GM12801 (cell line): ENCODE results near the gene TBL1X.

Source experiments
- CTCF ChIP-seq: IDR thresholded peaks from one replicate; pipeline ENCODE4 v1.5.1; 2011; ENCODE audit warnings: control low read depth; ENCODE audit not compliant: insufficient read length; ENCODE audit errors: extremely low read depth

Gene TBL1X

DNA sequence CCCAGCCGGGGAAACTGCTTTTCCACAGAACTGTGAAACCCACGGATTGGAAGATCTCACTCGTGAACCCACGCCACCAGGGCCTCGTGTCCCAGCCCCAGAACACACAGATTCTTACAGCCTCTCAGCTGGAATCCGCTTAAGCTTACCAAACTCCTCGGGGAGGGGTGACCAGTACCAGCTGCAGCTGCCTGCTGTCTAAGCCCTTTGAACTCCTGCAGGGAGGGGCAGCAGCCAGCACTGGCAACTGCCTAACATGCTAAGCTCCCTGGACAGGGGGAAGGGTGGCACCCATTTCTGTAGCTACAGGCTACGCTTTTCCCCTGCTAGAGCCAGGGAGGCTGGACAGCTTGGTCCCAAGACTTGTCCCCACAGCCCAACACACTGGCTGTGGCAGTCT lies 38.4 kb downstream of the TBL1X start:
- no peak for TF ChIP-seq CTCF

DNA sequence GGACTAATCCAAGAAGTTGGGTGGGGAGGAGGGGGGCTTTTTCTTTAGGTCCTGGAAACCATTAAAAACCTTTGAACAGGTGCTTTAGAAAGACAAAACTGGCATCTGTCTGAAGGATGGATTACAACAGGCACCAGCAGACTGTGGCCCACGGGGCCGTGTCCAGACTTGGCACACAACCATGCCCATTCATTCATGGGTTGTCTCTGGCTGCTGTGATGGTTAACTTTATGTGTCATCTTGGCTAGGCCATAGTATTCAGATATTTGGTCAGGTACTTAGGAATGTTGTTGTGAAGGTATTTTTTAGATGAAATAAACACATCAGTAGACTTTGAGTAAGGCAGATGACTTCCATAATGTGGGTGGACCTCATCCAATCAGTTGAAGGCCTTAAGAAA lies 45.5 kb downstream of the TBL1X start:
- TF ChIP-seq CTCF, result no peak

DNA sequence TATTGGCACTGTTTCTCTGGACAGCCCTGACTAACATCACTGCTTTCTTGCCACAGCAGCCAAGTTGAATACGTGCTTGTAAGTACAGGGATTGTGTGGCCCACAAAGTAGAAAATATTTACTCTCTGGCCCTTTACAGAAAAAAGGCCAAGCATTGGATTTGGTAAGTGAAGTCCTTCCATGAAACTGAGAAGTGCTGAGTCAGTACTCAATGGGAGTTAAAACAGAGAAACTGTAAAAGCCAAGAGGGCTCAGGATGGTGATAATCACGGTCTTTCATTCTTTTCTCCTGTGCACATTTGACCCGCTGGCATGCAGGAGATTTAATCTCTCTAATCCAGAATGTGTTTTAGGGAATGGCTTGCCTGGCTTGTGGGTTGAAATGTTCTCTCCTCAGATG lies 46.1 kb downstream of the TBL1X start:
- no peak for TF ChIP-seq CTCF

GRCh38 chrX:9515489-9515888 lies 50.6 kb downstream of the TBL1X start:
- TF ChIP-seq CTCF, result no peak

- no peak for TF ChIP-seq CTCF
Observed at GRCh38 chrX:9515973-9516538, 51.2 kb downstream of the TBL1X start.

GRCh38 chrX:9516635-9517034 lies 51.8 kb downstream of the TBL1X start:
- TF ChIP-seq CTCF, result no peak

GRCh38 chrX:9518051-9518450 lies 53.2 kb downstream of the TBL1X start:
- TF ChIP-seq CTCF, result no peak

DNA sequence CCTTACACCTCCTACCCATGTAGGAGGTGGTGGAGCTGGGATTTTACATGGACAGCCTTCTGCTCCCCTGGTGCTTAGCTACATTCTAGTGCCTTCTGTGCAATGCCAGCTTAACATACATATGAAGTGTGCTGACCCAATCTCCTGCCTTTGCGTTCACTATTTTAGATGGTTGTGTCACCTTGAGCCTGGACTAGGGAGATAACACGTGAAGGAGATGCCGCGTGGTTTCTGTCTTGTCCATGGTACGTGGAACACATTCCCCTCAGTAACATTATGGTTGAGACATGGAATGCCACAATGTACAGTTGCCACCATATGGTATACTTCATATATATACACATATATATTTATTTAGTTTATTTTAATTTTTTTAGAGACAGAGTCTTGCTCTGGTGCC lies 54.0 kb downstream of the TBL1X start:
- TF ChIP-seq CTCF, result no peak
